Measurements from ENCODE around the gene RAB11FIP4. TPM values are rescaled to one million over a fixed set of nuclear protein-coding genes. Genes with fewer than 3 reads are reported as not detected.

The RAB11FIP4 gene
- total RNA-seq, 3 donors from 2014 or later: 1.9 to 18.7 (median 11.8) TPM

DNA sequence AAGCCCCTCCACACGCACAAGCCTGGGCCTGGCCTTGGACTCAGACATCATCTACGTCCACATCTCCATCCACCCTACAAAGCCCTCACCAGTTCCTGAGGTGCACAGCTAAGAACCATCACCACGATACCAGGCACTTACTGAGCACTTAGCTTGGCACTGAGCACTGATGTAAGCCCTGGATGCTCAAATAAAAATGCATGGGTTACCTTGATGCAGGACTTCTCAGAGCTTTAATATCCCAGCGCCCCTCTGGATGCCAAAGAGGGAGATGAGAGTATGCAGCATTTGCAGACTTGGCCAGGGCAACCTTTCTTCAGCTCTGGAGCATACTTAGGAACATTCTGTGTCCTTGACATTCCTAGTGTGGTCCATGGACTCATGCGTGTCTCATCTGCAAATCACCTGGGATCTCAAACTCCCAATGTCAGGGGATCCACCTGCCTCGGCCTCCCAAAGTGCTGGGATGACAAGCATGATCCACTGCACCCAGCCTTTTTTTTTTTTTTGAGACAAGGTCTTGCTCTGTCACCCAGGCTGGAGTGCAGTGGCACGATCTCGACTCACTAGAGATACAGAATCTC is 69.8 kb downstream of the RAB11FIP4 start:
- no peaks in the 10 kb centered on the region for H3K9me3 ChIP-seq
- H3K4me1 ChIP-seq: no peaks in the 10 kb centered on the region
- no peak overlapping the region for H3K27ac ChIP-seq
- DNase-seq (ENCODE audit: low spot score in 2 of 2): no peak
- H3K36me3 ChIP-seq: no peaks in the 10 kb centered on the region
- intact Hi-C loops (cut with DNase I; ENCODE audit: low total_unique reads): no loop called here
- H3K4me3 ChIP-seq: no peak overlapping the region
- no peaks in the 10 kb centered on the region for H3K27me3 ChIP-seq
- TF ChIP-seq POLR2AphosphoS5 (IDR thresholded peaks at IDR 0.05): no peak
- TF ChIP-seq, protein P1, sequence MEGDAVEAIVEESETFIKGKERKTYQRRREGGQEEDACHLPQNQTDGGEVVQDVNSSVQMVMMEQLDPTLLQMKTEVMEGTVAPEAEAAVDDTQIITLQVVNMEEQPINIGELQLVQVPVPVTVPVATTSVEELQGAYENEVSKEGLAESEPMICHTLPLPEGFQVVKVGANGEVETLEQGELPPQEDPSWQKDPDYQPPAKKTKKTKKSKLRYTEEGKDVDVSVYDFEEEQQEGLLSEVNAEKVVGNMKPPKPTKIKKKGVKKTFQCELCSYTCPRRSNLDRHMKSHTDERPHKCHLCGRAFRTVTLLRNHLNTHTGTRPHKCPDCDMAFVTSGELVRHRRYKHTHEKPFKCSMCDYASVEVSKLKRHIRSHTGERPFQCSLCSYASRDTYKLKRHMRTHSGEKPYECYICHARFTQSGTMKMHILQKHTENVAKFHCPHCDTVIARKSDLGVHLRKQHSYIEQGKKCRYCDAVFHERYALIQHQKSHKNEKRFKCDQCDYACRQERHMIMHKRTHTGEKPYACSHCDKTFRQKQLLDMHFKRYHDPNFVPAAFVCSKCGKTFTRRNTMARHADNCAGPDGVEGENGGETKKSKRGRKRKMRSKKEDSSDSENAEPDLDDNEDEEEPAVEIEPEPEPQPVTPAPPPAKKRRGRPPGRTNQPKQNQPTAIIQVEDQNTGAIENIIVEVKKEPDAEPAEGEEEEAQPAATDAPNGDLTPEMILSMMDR (IDR thresholded peaks at IDR 0.05): no peak
- TF ChIP-seq POLR2A (IDR thresholded peaks at IDR 0.05): no peak

DNA sequence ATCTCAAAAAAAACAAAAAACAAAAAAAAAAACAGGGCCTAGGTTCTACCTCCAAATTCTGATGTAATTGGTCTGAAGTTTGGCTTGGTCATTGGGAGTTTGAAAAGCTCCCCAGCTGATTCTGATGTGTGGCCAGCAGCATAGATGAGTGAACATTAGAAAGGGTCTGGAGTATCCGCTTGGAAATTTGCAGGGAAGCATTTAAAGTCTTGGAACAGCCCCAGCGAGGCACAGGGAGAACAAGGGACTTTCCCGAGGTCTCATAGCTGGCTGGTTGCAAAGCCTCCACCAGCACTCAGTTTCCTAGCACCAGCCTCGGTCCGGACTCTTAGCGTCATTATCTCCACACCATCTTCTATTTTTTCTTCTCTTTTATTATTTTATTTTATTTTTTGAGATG is 70.8 kb downstream of the RAB11FIP4 start:
- TF ChIP-seq, protein P1 (IDR thresholded peaks at IDR 0.05): no peak
- TF ChIP-seq POLR2A (IDR thresholded peaks at IDR 0.05): no peak
- TF ChIP-seq POLR2AphosphoS5 (IDR thresholded peaks at IDR 0.05): no peak
- no peaks in the 10 kb centered on the region for H3K27me3 ChIP-seq
- no peaks in the 10 kb centered on the region for H3K9me3 ChIP-seq
- no peaks in the 10 kb centered on the region for H3K36me3 ChIP-seq
- H3K4me3 ChIP-seq: no peak overlapping the region
- DNase-seq (ENCODE audit: low spot score in 2 of 2): no peak
- H3K4me1 ChIP-seq: no peaks in the 10 kb centered on the region
- intact Hi-C loops (cut with DNase I; ENCODE audit: low total_unique reads): no loop called here
- no peak overlapping the region for H3K27ac ChIP-seq

DNA sequence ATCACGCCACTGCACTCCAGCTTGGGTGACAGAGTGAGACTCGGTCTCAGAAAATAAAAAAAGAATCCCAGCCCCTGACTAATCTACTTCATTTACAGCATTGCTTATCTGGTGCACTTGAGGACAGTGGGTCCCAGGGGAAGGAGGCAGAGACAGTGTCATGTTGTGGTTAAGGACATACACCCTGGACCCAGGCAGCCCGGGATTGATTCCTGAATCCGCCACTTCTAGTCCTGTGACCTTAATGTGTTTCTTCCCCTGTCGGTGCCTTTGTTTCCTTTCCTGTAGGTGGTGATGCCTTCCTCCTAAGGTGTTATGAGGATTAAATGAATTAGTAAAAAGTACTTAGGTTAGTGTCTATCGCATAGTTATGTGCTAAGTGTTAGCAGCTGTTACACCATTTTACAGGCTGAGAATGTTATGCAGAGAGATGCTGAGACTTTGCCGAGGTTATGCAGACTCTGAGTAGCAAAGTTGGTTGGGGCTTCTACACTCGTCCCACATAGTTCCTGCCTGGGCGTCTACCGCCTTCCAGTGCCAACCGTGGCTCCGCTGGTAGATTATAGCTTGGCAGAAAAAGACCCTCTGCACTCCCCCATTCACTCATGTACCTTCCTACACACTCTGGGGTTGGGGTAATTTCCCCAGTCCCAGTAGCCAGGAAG is 74.8 kb downstream of the RAB11FIP4 start:
- intact Hi-C loops (cut with DNase I; ENCODE audit: low total_unique reads): no loop called here
- TF ChIP-seq POLR2A (IDR thresholded peaks at IDR 0.05): no peak
- TF ChIP-seq, protein P1 (IDR thresholded peaks at IDR 0.05): no peak
- H3K36me3 ChIP-seq: no peaks in the 10 kb centered on the region
- no peak overlapping the region for H3K27ac ChIP-seq
- H3K27me3 ChIP-seq: no peaks in the 10 kb centered on the region
- no peaks in the 10 kb centered on the region for H3K4me1 ChIP-seq
- no peaks in the 10 kb centered on the region for H3K9me3 ChIP-seq
- no peak for DNase-seq (ENCODE audit: low spot score in 2 of 2)
- no peak overlapping the region for H3K4me3 ChIP-seq

DNA sequence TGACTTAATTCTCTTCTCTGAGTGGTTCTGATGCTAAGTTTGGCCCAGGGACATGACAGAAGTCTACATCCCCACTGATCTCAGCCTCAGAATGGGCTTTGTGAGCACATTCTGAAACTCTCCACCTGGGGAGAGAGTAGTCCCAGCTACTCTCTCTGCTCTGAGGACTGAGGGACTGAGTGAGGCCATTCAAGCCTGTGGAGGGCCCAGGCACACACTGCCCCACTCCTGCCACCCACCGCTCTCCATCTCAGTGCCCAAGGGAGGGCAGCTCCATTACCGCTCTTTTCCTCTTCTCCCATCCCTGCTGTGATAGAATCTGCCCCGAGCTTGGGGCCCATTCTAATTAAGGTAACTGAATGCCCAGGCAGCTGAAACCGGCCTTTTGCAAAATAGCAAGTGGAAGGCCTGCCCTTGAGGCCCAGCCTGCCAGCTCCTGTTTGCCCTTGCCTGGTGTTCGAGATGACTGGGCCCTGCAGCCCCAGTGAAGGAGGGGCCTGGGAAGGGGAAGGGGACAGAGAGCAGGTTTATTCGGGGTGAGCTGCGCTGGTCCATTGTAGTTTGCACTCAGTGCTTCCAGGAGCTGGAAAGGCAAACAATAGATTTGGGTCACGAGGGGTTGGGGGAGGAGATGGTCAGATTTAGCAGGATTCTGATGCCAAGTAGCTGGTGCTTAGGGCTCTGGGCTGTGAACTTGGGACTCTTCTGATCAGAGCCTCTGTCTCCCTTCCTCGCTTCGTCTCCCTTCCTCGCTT is 76.2 kb downstream of the RAB11FIP4 start:
- no peaks in the 10 kb centered on the region for H3K9me3 ChIP-seq
- peak; percentile 17 to 63 for DNase-seq (ENCODE audit: low spot score in 2 of 2)
- H3K4me3 ChIP-seq: no peak overlapping the region
- no peaks in the 10 kb centered on the region for H3K36me3 ChIP-seq
- no peaks in the 10 kb centered on the region for H3K27me3 ChIP-seq
- intact Hi-C loops (cut with DNase I; ENCODE audit: low total_unique reads): no loop called here
- TF ChIP-seq, protein P1 (IDR thresholded peaks at IDR 0.05): no peak
- TF ChIP-seq POLR2A (IDR thresholded peaks at IDR 0.05): no peak
- no peak for TF ChIP-seq POLR2AphosphoS5 (IDR thresholded peaks at IDR 0.05)
- H3K4me1 ChIP-seq: no peaks in the 10 kb centered on the region
- H3K27ac ChIP-seq: peak overlapping the region in 1 of 2 donors; percentile 38

DNA sequence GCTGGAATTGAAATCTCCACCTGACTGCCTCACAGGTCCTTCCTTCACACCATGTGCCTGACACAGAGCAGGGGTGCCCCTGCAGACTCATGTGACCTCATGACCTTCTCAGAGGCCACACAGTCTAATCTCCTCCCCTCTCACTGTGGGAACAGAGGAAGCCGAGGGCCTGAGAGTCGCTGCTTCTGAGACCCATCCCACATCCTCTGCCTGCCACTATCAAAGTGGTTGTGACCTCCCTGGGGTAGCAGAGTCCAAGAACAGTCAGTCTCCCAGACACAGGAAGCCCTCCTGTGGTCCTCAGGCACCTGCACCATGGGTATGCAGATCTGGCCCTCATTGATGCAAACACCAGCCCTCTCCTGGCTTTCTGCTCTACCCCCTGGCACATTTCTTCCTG is 78.5 kb downstream of the RAB11FIP4 start:
- Histone ChIP-seq H3K36me3 (no peaks in the 10 kb centered on the region), H3K27ac (no peak overlapping the region), H3K9me3 (no peaks in the 10 kb centered on the region), H3K27me3 (no peaks in the 10 kb centered on the region), H3K4me3 (no peak overlapping the region), H3K4me1 (no peaks in the 10 kb centered on the region)
- DNase-seq (ENCODE audit: low spot score in 2 of 2): no peak
- intact Hi-C loops (cut with DNase I; ENCODE audit: low total_unique reads): no loop called here
- TF ChIP-seq, protein P1 (IDR thresholded peaks at IDR 0.05): no peak
- TF ChIP-seq POLR2AphosphoS5 (IDR thresholded peaks at IDR 0.05): no peak
- no peak for TF ChIP-seq POLR2A (IDR thresholded peaks at IDR 0.05)

Data from breast epithelium (tissue), 4 donors.